IPS DF 4.7 (cell line): ENCODE results near the gene PPP1CB.
"Not testable (repeated sequence)": the region's sequence is repeated elsewhere in the genome, so short reads cannot be mapped to it uniquely, and the experiment has no call there.

Experiments
- DNase-seq: peaks from one replicate; pipeline ENCODE4 v3.0.0-alpha.2; 2013; ENCODE audit warnings: low spot score; ENCODE audit errors: extremely low read depth

PPP1CB gene

DNA sequence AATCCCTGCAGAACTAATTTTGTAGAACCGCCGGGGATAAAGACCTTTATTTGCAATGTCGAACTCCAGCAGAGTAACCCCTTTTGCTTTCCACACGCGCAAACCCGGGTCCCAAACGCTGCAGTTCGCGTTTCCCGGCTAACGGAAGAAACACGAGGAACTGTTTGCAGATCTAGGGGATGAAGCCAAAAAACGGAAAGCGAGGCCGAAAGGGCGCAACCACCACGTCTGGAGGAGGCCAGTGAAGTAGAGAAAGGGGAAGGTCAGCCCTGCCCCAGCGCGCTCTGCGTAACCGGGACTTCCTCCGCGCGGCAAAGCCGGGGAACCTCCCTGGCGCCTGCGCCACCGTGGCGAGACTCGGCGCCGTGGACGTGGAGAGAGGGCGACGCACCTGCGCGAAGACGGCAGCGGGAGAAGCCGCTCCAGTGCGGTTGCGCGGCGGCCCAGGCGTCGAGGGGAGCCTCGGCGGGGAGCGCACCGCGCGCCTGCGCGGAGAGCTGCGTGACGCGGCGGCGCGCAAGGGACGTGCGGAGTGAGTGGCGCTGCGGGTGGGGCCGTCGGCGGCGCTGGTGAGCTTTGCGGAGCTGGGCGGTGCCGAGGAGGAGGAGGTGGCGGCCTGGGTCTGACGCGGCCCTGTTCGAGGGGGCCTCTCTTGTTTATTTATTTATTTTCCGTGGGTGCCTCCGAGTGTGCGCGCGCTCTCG is at the start of gene PPP1CB:
Gene PPP1CB (plus strand): TSS at position 579 of the 704 bp plus-strand sequence. CDS start 295 bp downstream, outside the sequence.
- no peak for DNase-seq

DNA sequence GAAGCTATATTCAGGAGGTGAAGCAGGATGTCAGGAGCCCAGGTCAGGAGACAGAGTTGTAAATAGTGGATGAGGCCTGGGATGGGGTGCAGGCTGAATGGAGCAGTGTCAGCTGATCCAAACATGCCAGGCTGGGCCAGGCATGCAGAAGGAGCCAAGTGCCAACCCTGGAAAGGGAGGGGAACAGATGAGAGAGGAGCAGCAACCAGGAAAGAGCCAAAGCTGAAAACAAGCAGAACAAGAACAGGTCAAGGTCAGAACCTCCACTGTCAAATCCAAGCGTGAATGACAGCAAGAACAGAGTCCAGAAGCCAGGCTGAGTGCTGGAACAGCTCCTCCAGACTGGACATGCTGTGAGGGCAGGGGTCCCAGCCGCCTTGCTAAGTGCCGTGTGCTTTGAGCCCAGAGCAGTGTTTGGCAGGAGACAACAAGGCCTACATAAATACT is 49.2 kb upstream of the PPP1CB start:
- DNase-seq: no peak

DNA sequence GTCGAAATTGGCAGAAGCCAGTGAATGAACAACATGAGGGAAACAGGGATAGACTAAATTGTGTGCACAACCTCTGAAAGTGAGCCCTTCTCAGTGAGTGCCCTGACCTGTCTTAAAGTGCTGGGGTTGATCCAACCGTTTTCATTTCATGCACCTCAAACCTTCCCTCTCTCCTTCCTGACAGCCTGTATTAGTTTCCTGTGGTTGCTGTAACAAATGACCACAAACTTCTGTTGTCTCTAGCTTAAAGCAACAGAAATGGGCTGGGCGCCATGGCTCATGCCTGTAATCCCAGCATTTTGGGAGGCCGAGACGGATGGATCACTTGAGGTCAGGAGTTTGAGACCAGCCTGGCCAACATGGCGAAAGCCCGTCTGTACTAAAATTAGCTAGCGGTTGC is 48.8 kb upstream of the PPP1CB start:
- DNase-seq: no peak

DNA sequence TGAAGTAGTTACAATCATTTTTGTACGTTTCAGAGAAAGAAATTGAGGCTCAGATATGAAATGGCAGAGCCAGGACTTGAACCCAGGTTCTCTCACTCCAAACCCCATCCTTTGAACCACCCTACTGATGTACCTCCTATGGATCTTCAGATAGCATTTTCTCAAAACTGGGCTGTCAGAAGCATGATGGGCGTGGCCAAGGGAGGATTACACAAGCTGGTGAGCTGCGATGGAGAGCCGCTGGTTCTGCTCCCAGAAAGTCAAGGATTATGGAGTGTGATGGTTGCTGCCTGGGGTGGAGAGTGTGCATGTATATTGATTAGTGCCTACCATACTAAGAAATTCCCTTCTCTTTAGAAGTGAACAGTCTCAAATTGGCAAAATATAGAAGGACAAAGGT is 47.0 kb upstream of the PPP1CB start:
- DNase-seq: no peak

DNA sequence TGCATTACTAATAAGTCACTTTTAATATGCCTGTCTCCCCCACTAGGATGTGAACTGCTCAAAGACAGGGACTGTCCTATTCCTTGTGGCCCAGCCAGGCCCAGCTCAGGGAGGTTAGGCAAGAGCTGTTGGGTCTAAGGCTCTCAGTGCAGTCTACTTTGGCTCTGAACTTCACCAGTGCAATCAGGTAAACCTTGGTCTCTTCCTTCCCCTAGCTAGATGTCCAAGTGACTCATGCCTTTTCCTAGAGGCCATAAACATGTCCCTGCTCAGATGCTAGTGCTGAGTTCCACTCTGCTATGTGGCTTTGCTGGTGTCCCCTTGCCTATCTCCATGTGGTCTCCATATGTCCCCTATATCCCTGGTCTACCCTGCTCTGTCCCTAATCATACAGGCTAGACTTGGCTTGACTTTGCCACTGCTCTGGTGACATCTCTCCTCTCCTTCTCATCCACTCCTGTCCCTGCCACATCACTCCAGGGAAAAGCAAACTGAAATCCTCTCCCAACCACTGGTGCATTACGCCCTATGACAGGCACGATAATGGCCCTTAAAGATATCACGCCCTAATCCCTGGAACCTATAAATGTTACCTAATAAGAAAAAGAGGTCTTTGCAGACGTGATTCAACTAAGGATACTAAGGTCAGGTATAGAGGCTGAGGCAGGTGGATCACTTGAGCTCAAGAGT is 45.7 kb upstream of the PPP1CB start:
- DNase-seq: no peak

DNA sequence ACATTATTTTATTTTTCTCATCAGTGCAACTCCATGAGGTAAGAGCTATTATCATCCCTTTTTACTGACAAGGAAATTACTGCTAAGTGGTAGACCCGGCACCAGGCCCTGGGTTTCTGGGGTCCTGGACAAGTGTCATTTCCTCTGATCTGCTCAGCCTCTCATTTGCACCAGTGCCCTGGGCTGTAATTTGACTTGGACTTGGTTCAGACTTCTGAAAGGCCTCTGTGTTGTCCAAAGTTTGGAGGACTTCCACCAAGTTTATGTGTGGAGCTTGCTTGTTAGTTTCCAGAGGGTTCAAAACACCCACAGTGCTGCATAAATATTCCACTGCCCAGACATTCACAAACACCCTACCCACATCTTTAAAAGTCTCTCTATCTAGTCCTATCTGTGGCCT is 44.0 kb upstream of the PPP1CB start:
- DNase-seq: no peak

DNA sequence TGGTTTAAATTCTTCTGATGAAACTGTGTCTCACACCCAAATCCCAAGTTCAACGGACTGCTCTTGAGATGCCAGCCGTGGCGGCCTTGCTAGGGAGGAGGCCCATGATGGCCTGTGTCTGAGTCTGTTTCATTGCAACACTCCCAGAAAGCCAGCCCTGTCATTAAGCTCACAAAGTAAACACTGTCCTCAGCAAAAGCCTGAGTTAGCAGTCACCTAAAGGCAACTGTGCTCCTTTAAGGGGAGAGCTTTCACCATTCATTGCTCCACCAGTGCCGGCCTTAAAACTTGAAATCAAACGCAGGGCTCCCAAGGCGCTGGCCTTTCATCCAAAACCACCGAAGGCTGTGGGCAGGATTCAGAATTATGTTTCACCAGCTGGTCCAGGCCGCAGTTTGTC is 42.5 kb upstream of the PPP1CB start:
- DNase-seq: no peak

DNA sequence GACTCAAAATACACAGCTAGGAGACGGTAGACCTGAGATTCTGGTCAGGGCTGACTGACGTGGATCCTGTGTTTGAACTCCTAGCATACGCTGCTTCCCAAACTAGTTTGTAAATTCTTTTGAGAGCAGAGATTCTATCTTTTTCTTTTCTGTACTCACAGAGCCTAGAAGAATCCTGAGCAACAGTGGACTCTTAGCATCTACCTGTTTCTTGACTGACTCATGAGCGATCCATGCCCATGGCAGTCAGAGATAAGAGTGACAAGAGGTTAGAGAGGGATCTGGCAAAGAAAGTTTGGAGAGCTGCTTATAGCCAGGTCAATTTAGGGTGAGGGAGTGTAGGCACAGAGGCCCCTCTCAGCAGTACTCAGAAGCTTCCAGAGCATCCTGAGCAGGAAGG is 41.1 kb upstream of the PPP1CB start:
- DNase-seq: no peak

DNA sequence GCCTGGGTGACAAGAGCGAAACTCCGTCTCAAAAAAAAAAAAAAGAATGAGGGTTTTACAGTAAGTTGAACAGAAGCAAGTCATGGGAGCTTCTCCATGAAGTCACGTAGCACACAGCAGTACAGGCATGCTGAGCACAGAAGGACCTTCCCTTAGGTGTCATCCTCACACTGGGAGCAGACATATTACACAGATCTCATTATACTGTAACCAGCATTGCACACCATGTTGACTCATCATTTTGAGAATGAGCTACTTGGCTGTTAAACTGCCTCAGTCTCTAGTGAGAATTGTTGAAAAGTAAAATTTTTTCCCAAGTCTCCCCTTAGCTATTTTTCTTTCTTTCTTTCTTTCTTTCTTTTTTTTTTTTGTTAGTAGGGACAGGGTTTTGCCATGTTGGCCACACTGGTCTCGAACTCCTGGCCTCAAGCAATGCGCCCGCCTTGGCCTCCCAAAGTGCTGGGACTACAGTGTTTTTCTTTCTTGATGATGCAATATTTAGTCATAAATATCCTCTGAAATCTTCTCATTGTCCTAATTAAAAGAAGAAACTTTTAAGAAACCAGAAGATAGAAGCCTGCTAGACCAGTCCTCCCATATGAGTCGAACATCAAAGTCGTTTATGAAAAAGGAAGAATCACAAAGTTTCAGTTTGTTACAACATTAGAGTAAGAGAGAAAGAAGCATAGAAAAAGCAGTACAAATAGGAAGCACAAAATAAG is 37.9 kb upstream of the PPP1CB start:
- no peak for DNase-seq

DNA sequence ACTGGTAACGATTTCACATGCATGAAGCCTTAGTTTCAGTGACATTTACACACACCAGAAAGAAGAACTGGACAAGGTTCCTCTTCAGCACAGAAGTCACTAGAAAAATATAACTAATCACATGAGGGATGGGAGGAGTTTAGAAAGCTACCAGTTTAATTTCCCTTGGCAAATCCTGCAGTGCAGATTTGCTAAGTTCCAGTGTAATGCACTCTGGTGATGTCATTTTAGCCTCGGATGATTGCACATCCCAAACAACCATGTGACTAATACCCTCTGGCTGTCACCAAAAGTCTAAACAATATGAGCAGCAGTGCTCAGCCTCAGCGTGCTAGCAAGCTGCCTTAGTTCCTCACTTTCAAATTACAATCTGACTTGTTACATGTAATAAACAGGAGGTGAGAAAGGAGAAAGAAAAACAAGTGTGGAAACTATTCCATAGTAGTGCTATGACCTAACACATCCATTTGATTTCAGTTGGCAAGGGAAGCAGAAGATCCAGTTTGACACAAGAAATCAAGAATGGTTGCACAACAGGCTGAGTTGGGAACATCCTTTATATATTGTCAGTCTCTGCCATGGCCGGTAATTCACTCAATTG is 35.3 kb upstream of the PPP1CB start:
- no peak for DNase-seq

DNA sequence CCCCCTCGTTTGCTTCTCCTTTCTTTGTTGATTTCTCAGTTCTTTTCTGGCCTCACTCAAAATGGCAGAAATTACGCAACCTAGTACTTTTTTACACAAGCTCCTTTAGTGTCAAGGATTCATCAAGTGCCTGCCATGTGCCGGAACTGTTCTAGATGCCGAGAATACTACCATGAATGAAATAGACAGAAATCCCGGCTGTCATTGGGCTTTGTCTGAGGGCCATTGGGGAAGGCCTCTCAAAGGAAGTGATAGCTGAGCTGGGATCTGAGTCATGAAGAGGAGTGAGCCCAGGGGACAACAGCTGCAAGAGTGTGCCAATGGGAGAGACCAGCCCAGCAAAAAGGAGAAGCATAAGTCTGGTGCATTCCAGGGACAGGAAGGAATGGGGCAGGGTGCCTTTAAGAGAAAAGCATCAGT is 34.3 kb upstream of the PPP1CB start:
- no peak for DNase-seq

DNA sequence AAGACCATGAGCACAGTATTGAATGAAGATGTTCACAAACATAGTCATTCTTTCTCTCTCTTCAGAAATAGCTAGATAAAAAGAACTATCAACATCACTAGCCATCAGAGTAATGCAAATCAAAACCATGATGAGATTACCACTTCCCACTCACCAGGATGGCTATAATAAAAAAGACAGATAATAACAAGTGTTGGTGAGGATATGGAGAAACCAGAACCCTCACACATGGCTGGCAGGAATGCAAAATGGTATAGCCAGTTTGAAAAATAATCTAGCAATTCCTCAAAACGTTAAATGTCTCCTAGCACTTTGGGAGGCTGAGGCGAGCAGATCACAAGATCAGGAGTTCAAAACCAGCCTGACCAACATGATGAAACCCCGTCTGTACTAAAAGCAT is 31.3 kb upstream of the PPP1CB start:
- no peak for DNase-seq

DNA sequence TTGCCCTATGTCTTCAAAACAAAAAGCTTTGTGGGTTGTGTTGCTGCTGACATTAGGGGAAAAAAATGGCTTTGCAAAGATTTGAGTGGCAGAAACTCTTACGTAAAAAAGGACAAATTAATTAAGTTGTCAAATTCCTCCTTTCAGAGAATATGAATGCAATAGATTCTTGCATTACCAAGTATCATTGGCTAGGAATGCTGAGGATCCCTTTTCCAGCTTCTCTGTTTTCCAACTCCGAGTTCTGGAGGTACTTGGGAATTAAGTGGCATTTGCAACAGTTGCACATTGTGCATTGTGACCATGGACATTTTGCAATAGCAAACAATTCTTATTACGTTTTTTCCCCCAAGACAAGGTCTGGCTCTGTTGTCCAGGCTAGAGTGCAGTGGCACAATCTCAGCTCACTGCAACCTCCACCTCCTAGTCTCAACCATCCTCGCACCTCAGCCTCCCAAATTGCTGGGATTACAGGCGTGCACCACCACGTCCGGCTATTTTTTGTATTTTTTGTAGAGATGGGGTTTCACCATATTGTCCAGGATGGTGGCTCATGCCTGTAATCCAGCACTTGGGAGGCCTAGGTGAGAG is 29.9 kb upstream of the PPP1CB start:
- DNase-seq: no peak

DNA sequence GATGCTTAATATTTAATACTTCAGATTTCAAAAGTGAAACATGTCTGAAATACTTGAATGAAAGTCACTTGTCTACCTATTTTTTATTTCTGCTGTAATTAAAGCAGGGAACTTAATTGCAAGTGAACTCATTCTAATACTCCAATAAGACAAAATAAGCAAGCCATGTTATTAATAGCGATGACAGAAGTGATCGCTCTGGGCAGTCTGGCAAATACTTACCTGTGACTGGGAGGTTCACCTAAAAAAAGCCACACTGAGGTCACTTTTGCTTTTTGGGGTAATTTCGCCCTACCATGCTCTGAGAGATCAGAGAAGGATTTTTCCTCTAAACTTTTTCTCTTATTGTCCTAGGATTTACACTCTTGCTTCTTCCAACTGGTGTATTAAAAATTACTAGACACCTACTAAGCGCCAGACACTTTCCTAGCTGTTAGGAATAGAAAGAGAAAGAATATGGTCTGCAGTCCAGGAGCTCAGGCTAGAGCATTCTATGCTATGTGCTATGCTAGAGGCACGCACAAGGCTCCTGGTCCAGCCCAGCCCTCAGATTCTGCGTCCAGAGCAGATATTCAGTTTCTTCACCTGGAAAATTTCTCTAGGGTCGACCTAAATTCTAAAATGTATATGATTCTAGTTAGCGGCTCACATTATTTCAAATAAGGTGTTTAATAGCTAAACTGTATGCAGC is 26.5 kb upstream of the PPP1CB start:
- no peak for DNase-seq

DNA sequence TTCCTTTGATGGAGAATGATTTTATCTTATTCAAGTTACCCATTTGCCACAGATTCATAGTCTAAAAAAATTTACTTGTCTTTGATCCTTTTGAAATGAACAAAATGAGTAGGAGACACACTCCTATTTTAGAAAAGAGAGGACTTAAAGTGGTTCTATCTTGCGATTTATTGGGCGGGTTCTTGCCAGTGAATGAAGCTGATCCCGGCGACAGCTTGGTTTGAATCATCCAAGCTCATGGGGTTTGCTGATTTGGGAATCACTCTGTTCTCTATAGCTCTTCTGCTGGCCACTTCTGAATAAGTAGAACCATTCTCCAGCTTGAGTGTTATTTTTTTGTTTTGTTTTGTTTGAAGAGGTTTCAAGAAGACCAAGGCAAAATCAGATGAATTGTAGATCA is 25.5 kb upstream of the PPP1CB start:
- no peak for DNase-seq

DNA sequence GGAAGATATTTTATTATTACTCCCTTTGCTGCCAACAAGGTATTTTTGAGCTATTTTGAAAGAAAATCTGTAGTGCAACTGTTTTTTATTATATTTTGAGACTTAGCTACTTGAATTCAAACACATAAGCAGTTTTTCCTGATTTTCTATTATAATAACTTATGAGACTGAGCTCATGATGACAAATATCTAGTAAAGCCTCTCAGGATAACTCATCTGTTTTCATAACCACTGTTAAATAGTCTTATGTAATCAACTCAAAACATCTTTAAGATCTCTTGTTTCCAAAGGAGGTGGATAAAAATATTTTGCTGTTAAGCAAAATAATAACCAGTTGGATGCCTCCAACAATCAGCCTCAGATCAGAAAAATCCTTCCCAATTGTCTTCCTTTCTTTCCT is 21.9 kb upstream of the PPP1CB start:
- DNase-seq: no peak

DNA sequence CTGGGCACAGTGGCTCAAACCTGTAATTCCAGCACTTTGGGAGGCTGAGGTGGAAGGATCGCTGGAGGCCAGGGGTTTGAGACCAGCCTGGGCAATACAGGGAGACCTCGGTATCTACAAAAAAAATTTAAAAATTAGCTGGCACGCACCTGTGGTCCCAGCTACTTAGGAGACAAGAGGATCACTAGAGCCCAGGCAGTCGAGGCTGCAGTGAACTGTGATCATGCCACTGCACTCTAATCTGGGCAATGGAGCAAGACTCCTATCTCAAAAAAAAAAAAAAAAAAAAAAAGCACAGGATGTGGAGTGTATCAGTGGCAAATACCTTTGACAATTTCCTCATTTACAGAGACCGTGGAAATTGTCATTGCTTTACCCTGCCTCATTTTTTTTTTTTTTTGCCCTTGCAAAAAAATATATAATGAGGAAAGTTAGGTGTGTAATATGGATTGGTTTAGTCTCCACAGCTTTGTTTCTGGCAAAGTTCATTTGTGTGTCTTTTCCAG is 20.9 kb upstream of the PPP1CB start:
- DNase-seq: no peak

DNA sequence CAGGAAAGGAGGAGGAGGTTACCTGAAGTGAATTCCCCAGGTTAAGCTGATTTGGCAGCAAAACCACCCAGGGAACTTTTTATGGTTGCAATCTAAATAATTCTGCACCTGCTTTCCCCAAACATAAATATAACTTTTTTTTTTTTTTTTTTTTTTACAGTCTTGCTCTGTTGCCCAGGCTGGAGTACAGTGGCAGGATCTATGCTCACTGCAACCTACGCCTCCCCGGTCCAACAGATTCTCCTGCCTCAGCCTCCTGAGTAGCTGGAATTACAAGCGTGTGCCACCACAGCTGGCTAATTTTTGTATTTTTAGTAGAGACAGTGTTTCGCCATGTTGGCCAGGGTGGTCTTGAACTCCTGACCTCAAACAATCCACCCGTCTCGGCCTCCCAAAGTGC is 16.1 kb upstream of the PPP1CB start:
- DNase-seq: no peak

DNA sequence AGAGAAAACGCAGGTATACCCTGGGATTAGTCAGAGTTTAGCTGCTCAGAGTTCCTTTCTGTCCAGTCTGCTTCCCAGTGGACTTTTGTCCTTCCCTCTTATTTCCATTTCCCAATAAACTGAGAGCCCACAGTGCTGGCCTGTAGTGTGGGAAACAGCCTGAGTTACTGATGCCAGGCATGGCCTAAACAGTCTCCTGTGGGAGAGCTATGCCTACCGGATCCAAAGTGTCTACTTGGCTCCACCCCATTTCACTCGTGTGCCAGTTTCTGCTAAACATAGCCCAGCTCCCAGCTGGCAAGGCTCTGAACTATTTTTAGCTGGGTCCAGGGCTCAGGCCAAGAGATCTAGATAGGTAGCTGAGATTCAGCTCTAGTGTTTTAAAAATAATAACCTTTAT is 15.6 kb upstream of the PPP1CB start:
- no peak for DNase-seq

DNA sequence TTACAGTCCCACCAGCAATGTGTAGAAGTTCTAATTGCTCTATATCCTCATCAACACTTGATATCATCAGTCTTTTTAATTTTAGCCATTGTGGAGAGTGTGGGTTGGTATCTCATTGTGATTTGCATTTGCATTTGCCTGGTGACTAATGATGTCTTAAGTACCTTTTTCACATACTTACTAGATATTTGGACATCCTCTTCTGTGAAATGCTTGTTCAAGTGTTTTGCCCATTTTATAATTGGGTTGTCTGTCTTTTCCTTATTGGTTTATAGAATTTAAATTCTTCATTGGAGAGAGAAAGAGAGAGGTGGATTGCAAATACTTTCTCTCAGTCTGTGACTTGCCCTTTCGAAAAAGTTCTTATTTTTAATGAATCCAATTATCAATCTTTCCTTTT is 14.0 kb upstream of the PPP1CB start:
- no peak for DNase-seq

DNA sequence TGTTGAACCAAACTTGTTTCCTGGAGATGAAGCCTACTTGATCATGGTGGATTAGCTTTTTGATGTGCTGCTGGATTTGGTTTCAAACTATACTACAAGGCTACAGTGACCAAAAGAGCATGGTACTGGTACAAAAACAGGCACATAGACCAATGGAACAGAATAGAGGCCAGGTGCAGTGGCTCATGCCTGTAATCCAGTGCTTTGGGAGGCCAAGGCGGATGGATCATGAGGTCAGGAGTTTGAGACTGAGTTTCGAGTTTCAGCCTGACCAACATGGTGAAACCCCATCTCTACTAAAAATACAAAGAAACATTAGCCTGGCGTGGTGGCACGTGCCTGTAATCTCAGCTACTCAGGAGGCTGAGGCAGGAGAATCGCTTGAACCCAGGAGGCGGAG is 9.0 kb upstream of the PPP1CB start:
- not testable (repeated sequence) for DNase-seq
